Measurements from ENCODE around the gene DLGAP3. TPM values are rescaled to one million over a fixed set of nuclear protein-coding genes. Genes with fewer than 3 reads are reported as not detected.
"Not testable (repeated sequence)": the region's sequence is repeated elsewhere in the genome, so short reads cannot be mapped to it uniquely, and the experiment has no call there.

The DLGAP3 gene
- total RNA-seq, 5 donors from 2014 or later (not counting 1 experiment from before 2014, with no cell fraction given), result 0.78 to 1.6 (median 0.99) TPM

GRCh38 chr1:34822202-34822601 is 107.2 kb downstream of the DLGAP3 start:
- Histone ChIP-seq H3K4me3 (ENCODE audit: control insufficient read depth in 1 of 2, extremely low read depth in 1 of 2, low read length in 1 of 2) (no peak overlapping the region), H3K9me3 (no peaks in the 10 kb centered on the region), H3K4me1 (ENCODE audit: control insufficient read depth in 1 of 2, extremely low read depth in 1 of 2, insufficient read depth in 2 of 2, low read length in 2 of 2) (no peaks in the 10 kb centered on the region), H3K27ac (ENCODE audit: low read length) (no peak overlapping the region), H3K36me3 (ENCODE audit: control insufficient read depth in 2 of 2, extremely low read depth in 1 of 2, insufficient read depth in 1 of 2, low read length in 1 of 2) (no peaks in the 10 kb centered on the region), H3K27me3 (replicated peaks in 1 of 2; ENCODE audit: control insufficient read depth in 2 of 2, extremely low read depth in 1 of 2, insufficient read depth in 2 of 2, low read length in 1 of 2) (no peaks in the 10 kb centered on the region)
- CTCF ChIA-PET, result no interaction called here
- Mint-ChIP-seq H3K27ac (no peak overlapping the region), H3K9me3 (peaks cover 0 to 3% (median 3%) of the 10 kb centered on the region in 3 donors), H3K4me3 (no peak overlapping the region), H3K4me1 (no peaks in the 10 kb centered on the region), H3K27me3 (no peaks in the 10 kb centered on the region), H3K36me3 (peaks cover 13% of the 10 kb centered on the region)
- POLR2A ChIA-PET, result no interaction called here
- ATAC-seq (replicated peaks in 1 of 4) (no peak), DNase-seq (no peak)
- WGBS (ENCODE audit: insufficient coverage), result no CpG with 5 or more reads among the region's 3 CpGs

DNA sequence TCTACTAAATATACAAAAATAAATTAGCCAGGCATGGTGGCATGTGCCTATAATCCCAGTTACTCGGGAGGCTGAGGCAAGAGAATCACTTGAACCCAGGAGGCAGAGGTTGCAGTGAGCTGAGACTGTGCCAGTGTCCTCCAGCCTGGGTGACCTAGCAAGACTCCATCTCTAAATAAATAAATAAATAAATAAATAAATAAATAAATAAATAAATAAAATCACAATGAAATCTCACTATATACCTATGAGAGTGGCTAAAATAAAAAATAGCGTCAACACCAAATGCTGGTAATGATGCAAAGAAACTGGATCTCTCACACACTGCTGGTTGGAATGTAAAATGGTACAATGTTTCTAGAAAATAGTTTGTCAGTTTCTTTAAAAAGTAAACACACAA is 110.6 kb downstream of the DLGAP3 start:
- H3K27ac Mint-ChIP-seq; H3K9me3 Mint-ChIP-seq; DNase-seq; ATAC-seq (replicated peaks in 1 of 4); H3K27me3 ChIP-seq (replicated peaks in 1 of 2; ENCODE audit: control insufficient read depth in 2 of 2, extremely low read depth in 1 of 2, insufficient read depth in 2 of 2, low read length in 1 of 2); H3K27ac ChIP-seq (ENCODE audit: low read length); H3K4me3 ChIP-seq (ENCODE audit: control insufficient read depth in 1 of 2, extremely low read depth in 1 of 2, low read length in 1 of 2); H3K9me3 ChIP-seq; CTCF ChIA-PET; H3K4me1 ChIP-seq (ENCODE audit: control insufficient read depth in 1 of 2, extremely low read depth in 1 of 2, insufficient read depth in 2 of 2, low read length in 2 of 2); H3K4me1 Mint-ChIP-seq; H3K27me3 Mint-ChIP-seq; H3K36me3 ChIP-seq (ENCODE audit: control insufficient read depth in 2 of 2, extremely low read depth in 1 of 2, insufficient read depth in 1 of 2, low read length in 1 of 2); POLR2A ChIA-PET; H3K4me3 Mint-ChIP-seq: not testable (repeated sequence)
- no CpG with 5 or more reads among the region's 2 CpGs for WGBS (ENCODE audit: insufficient coverage)
- H3K36me3 Mint-ChIP-seq, result peaks cover 17% of the 10 kb centered on the region

DNA sequence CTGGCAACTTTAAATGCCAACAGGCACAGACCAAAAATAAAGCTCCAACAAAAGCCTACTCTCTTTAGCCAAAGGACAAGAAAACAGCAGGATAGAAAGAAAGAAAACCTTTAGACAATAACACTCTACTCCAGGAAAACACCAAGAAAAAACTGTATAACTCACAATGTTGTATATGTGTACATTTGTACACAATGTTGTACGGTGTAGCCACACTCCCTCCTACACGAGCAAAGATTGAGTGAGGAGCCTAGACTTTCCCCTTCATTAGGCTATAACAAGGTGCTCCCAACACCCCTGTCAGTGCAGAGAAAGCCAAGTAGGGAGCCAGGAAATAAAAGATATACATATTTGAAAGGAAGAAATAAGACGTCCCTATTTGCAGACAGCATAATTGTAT is 112.7 kb downstream of the DLGAP3 start:
- ChIA-PET CTCF (interaction anchor here in 1 of 2 donors (0.6 kb wide), 1 partner anchor 330 kb away, joined by 3 read pairs; no protein-coding TSS in a partner anchor), POLR2A (no interaction called here)
- H3K36me3 Mint-ChIP-seq, result peaks cover 15% of the 10 kb centered on the region
- DNase-seq (no peak), ATAC-seq (replicated peaks in 1 of 4) (no peak)
- Histone ChIP-seq H3K9me3 (no peaks in the 10 kb centered on the region), H3K27me3 (replicated peaks in 1 of 2; ENCODE audit: control insufficient read depth in 2 of 2, extremely low read depth in 1 of 2, insufficient read depth in 2 of 2, low read length in 1 of 2) (no peaks in the 10 kb centered on the region), H3K4me3 (ENCODE audit: control insufficient read depth in 1 of 2, extremely low read depth in 1 of 2, low read length in 1 of 2) (no peak overlapping the region), H3K4me1 (ENCODE audit: control insufficient read depth in 1 of 2, extremely low read depth in 1 of 2, insufficient read depth in 2 of 2, low read length in 2 of 2) (no peaks in the 10 kb centered on the region), H3K27ac (ENCODE audit: low read length) (no peak overlapping the region), H3K36me3 (ENCODE audit: control insufficient read depth in 2 of 2, extremely low read depth in 1 of 2, insufficient read depth in 1 of 2, low read length in 1 of 2) (no peaks in the 10 kb centered on the region)
- H3K4me3 Mint-ChIP-seq, result no peak overlapping the region
- no CpG with 5 or more reads among the region's 3 CpGs for WGBS (ENCODE audit: insufficient coverage)
- H3K27ac Mint-ChIP-seq, result no peak overlapping the region
- no peaks in the 10 kb centered on the region for H3K4me1 Mint-ChIP-seq
- H3K9me3 Mint-ChIP-seq, result no peaks in the 10 kb centered on the region
- no peaks in the 10 kb centered on the region for H3K27me3 Mint-ChIP-seq

DNA sequence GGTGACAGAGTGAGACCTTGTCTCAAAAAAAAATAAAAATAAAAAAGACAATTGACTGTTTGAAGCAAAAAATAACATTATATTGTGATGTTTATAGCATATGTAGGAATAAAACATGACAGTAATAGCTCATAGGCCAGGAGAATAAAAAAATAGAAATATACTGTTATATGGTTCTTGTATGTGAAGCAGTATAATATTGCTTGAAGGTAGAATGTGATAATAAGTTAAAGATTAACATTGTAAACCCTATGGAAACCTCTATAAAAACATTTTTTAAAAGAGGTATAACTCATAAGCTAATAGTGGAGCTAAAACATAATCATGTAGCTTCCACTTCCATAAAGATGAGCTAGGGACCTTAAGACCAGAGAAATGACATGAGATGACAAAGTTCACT is 113.1 kb downstream of the DLGAP3 start:
- CTCF ChIA-PET, result interaction anchor here in 1 of 2 donors (0.6 kb wide), 1 partner anchor 329 kb away, joined by 3 read pairs; no protein-coding TSS in a partner anchor
- no peaks in the 10 kb centered on the region for H3K36me3 ChIP-seq (ENCODE audit: control insufficient read depth in 2 of 2, extremely low read depth in 1 of 2, insufficient read depth in 1 of 2, low read length in 1 of 2)

More for the DNA sequence above, 113.1 kb downstream of the DLGAP3 start:
- Mint-ChIP-seq H3K4me3 (no peak overlapping the region), H3K9me3 (no peaks in the 10 kb centered on the region), H3K27me3 (no peaks in the 10 kb centered on the region), H3K27ac (no peak overlapping the region), H3K36me3 (peaks cover 11% of the 10 kb centered on the region), H3K4me1 (no peaks in the 10 kb centered on the region)
- H3K27me3 ChIP-seq (replicated peaks in 1 of 2; ENCODE audit: control insufficient read depth in 2 of 2, extremely low read depth in 1 of 2, insufficient read depth in 2 of 2, low read length in 1 of 2), result no peaks in the 10 kb centered on the region
- POLR2A ChIA-PET, result no interaction called here
- no peaks in the 10 kb centered on the region for H3K4me1 ChIP-seq (ENCODE audit: control insufficient read depth in 1 of 2, extremely low read depth in 1 of 2, insufficient read depth in 2 of 2, low read length in 2 of 2)
- H3K9me3 ChIP-seq, result no peaks in the 10 kb centered on the region
- no peak overlapping the region for H3K27ac ChIP-seq (ENCODE audit: low read length)
- no peak overlapping the region for H3K4me3 ChIP-seq (ENCODE audit: control insufficient read depth in 1 of 2, extremely low read depth in 1 of 2, low read length in 1 of 2)
- ATAC-seq (replicated peaks in 1 of 4) (no peak), DNase-seq (no peak)

Other genes with a start within 250 kb of the DLGAP3 start
- gene GJB5, start 174.6 kb downstream of the DLGAP3 start, total RNA-seq, result not detected
- gene GJB4, start 169.9 kb downstream of the DLGAP3 start, total RNA-seq, result not detected
- not detected for gene GJB3, start 148.4 kb downstream of the DLGAP3 start, total RNA-seq
- not detected for gene GJA4, start 136.7 kb downstream of the DLGAP3 start, total RNA-seq
- gene SMIM12, start 69.9 kb downstream of the DLGAP3 start, total RNA-seq, result 10 to 100 TPM; 29.8 to 46.7 (median 37.1) TPM
- 10 to 100 TPM; 12.4 to 51.6 (median 41.8) TPM for gene TMEM35B, start 55.7 kb upstream of the DLGAP3 start, total RNA-seq
- gene ZMYM6, start 102.3 kb upstream of the DLGAP3 start, total RNA-seq, result 10 to 100 TPM; 28.9 to 36.1 (median 33.9) TPM
- gene ZMYM1, start 149.7 kb upstream of the DLGAP3 start, total RNA-seq, result 10 to 100 TPM; 13.7 to 26.5 (median 17.6) TPM

Data from T-cell (primary cell).